HG03095 (cell line): ENCODE data around the gene MNT.

Experiments used
- ATAC-seq: cut with Tn5 transposase; IDR thresholded peaks from one replicate; pipeline ENCODE4 v1.9.1; 2021; ENCODE audit warnings: moderate library complexity; ENCODE audit not compliant: unreplicated experiment

MNT gene

GRCh38 chr17:2364763-2365116 lies 36.1 kb downstream of the MNT start:
- ATAC-seq: no peak

- no peak for ATAC-seq
These were observed 36.8 kb downstream of the MNT start for GRCh38 chr17:2363851-2364762.

- no peak for ATAC-seq
These were observed 37.5 kb downstream of the MNT start for GRCh38 chr17:2363318-2363717.

GRCh38 chr17:2362881-2363280 lies 38.0 kb downstream of the MNT start:
- ATAC-seq: no peak

GRCh38 chr17:2362416-2362815 lies 38.4 kb downstream of the MNT start:
- no peak for ATAC-seq

GRCh38 chr17:2362016-2362415 lies 38.8 kb downstream of the MNT start:
- ATAC-seq: no peak

- ATAC-seq: no peak
These were observed 39.7 kb downstream of the MNT start for GRCh38 chr17:2361010-2361760.

GRCh38 chr17:2357931-2358434 lies 42.9 kb downstream of the MNT start:
- ATAC-seq: no peak

- ATAC-seq: no peak
These were observed 43.6 kb downstream of the MNT start for GRCh38 chr17:2357237-2357636.

GRCh38 chr17:2354311-2354710 lies 46.5 kb downstream of the MNT start:
- ATAC-seq: no peak

- no peak for ATAC-seq
These were observed 49.6 kb downstream of the MNT start for GRCh38 chr17:2351269-2351668.

- ATAC-seq: no peak
These were observed 52.8 kb downstream of the MNT start for GRCh38 chr17:2347805-2348685.

- no peak for ATAC-seq
These were observed 54.4 kb downstream of the MNT start for GRCh38 chr17:2346475-2346874.

GRCh38 chr17:2344528-2344927 lies 56.3 kb downstream of the MNT start:
- ATAC-seq: no peak

GRCh38 chr17:2343421-2343820 lies 57.4 kb downstream of the MNT start:
- no peak for ATAC-seq

GRCh38 chr17:2338315-2338657 lies 62.6 kb downstream of the MNT start:
- ATAC-seq: no peak

- ATAC-seq: no peak
These were observed 63.1 kb downstream of the MNT start for GRCh38 chr17:2337544-2338314.

- ATAC-seq: no peak
These were observed 63.9 kb downstream of the MNT start, which contains the start of gene SGSM2 for GRCh38 chr17:2336852-2337543. SGSM2 (plus strand) TSS chr17:2337501; CDS start chr17:2337689, 188 bp downstream.

- ATAC-seq: peak; percentile 83
These were observed 64.5 kb downstream of the MNT start, which contains the start of gene TSR1 for GRCh38 chr17:2336215-2336851. TSR1 (minus strand) TSS chr17:2336457; CDS start chr17:2336427, 30 bp downstream.
